IPS-11a (cell line): ENCODE data around the gene CBFA2T2.
A peak's percentile ranks its signal among the peaks of the same experiment; 100 is the strongest.
"Not testable (repeated sequence)": the region's sequence is repeated elsewhere in the genome, so short reads cannot be mapped to it uniquely, and the experiment has no call there.

ENCODE experiments used
- H3K4me3 ChIP-seq: one replicate; pipeline ENCODE4 v1.5.1; 2013; ENCODE audit warnings: low read depth, low read length, control low read depth

CBFA2T2 gene

DNA sequence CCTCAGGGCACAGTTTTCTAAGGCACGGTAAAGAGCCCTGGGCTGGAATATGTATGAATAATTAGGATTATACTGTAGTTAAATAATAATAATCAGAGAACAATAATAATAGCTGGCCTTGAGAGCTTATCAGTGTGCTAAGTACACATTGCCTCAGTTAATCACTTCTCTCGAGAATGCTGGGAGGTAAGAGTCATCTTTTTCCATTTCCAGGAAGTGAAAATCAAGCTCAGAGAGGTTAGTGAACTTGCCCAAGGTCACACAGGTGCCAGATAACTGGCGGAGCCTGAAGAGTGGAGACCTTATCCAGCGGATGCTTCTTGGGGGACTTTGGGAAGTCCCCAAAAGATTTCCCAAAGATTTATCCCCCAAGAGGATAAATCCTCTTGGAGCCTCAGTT lies 19.4 kb upstream of the CBFA2T2 start:
- H3K4me3 ChIP-seq = no peak overlapping the region

DNA sequence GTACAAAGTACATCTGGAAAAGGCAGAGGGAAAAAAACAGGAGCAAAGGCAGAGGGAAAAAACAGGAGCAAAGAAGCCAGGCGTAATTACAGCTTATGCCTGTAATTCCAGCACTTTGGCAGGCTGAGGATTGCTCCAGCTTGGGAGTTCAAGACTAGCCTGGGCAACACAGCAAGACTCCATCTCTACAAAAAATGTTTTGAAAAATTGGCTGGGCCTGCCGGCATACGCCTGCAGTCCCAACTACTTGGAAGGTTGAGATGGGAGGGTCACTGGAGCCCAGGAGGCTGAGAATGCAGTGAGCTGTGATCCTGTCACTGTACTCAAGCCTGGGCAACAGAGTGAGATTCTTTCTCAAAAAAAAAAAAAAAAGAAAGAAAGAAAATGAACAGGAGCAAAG lies 19.0 kb upstream of the CBFA2T2 start:
- no peak overlapping the region for H3K4me3 ChIP-seq

DNA sequence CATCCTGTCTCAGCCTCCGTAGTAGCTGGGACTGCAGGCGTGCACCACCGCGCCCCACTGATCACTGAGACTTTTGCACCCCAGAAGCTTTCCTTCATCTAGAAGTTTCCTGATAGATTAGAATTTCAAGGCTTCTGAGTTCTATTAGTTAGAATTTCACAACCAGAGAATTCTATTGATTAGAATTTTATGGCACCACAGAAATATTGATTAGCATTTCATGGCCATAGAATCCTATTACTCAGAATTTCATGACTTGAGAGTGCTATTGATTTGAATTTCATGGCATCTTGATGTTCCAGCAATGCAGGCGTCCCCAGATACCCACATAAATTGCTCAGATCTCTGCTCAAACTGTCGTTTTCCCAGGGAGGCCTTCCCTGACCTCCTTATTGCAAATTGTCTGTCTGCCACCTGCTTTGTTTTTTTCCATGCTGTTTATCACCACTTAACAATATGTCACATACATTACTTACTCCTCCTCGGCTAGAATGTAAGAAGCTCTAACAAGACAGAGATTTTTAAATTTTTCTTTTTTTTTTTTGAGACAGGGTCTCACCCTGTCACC lies 16.9 kb upstream of the CBFA2T2 start:
- H3K4me3 ChIP-seq = no peak overlapping the region

DNA sequence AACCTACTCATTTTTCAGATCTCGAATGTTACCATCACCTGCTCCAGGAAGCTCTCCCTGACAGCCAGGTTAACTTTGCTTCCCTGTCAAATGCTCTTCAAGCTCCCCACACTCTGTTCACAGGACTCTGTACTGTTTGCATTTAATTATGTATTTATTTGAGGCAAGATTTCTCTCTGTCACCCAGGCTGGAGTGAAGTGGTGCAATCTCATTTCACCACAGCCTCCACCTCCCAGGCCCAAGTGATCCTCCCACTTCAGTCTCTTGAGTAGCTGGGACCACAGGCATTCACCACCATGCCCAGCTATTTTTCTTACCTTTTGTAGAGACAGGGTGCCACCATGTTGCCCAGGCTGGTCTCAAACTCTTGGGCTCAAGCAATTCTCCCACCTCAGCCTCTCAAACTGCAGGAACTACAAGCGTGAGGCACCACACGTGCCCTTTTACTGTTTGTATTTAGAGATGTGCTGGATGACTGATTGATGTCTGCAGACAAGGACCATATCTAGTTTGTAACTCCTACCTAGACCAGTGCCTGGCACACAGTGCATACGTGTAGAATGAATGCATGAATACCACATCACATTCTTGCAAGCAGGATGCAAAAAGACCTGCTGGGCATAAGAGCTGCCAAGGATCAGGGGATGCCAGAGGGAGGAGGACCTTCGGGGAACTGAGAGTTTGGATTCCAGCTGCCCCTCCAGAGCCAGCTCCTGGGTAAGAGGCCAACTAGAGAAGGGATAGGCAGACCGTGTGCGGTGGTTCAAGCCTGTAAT lies 15.6 kb upstream of the CBFA2T2 start:
- no peak overlapping the region for H3K4me3 ChIP-seq

DNA sequence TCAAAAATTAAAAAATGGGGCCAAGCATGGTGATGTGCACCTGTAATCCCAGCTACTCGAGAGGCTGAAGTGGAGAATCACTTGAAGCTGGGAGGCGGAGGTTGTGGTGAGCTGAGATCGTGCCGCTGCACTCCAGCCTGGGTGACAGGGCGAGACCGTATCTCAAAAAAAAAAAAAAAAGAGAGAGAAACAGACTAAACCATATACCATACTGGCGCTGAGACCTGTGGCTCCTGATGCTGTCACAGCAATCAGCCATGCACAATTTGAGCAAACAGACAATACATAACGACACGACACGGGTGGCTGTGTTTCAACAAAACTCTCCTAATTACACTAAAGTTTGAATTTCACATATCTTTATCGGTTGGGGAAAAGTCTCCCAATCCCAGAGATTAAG lies 14.9 kb upstream of the CBFA2T2 start:
- H3K4me3 ChIP-seq = no peak overlapping the region

DNA sequence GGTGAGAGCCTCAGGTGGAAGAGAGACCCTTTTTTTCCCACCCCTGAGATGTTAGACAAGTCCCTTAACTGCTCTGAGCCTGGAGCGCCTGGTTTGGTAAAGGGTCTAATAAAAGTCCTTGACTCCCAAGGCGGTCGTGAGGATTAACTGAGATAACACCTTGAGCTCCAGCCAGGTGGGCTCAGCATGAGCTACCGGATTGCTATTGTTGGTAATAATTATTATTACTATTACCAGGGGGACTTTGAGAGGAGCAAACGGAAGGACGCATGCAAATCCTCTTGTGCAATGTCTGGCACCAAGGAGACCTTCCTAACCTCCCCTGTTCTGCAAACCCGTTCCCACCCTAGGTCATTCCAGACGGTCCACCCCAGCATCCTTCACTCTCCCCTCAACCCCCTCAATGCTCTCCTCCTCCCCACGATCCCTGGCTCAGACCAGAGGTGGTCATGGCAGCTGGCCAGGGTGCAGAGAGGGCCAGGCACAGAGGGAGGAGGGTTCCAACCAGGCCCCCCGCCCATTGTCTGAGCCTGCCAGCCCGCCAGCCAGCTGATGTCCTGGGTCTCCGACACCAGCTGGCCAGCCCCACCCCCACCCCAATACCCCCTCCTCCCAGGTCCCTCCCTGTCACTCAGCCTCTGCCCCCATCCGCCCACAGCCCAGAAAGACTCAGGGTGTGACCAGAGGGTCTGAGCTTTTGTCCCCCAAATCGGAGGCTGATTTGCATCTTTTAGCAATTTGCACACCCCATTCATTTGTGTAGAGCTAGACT lies 14.3 kb upstream of the CBFA2T2 start:
- no peak overlapping the region for H3K4me3 ChIP-seq

DNA sequence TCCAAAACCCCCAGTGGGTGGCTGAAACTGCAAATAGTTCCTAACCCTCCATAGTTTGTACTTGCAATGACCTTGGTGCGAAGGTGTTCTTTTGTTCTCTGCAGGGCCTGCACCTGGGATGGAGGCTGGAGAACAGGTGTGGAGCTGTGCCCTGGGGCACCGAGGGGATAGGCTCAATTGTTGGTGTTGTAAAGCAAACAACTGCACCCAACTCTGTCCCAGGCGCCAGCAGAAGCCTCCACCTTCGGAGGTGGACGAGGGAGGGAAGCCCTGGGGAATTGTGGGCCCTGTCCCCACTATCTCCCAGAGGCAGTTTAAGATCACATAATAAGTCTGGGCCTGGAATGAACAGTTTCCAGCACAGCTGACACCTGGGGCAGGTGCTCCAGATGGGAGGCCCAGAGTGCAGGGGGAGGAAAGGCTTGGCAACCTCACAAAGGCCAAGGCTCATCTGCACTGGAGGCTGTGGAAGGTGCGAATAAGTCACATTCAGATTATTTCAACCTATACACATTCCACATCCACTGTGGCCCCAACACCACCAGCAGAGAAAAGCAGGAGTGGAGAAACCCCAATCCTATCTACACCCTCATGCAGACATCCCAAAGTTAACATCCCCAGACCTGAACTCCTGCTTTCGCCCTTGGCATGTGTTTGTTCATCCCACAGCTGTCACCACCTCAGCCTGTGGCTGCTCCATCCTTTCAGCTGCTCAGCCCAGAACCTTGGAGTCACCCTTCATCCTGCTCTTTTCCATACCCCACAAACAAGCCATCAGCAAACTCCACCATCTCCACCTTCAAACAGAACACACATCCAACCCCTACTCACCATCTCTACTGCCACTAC lies 12.3 kb upstream of the CBFA2T2 start:
- no peak overlapping the region for H3K4me3 ChIP-seq

DNA sequence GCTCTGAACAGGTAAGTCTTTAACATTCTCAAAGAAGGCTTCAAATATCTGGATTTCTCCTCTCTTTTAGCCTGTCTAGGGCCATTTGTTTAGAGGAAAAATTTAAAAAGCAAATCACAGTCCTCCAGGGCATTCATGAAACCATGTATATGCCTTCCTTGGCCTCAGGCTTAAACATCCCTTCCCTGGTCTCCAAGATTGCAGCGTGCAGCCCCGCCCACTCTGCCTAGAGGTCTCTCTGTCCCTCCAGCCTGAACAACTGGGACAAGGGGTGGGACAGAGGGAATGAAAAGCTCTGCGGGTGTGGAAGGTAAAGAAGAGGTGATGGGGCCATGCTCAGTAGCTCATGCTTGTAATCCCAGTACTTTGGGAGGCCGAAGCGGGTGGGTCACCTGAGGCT lies 9.8 kb upstream of the CBFA2T2 start:
- H3K4me3 ChIP-seq = no peak overlapping the region

DNA sequence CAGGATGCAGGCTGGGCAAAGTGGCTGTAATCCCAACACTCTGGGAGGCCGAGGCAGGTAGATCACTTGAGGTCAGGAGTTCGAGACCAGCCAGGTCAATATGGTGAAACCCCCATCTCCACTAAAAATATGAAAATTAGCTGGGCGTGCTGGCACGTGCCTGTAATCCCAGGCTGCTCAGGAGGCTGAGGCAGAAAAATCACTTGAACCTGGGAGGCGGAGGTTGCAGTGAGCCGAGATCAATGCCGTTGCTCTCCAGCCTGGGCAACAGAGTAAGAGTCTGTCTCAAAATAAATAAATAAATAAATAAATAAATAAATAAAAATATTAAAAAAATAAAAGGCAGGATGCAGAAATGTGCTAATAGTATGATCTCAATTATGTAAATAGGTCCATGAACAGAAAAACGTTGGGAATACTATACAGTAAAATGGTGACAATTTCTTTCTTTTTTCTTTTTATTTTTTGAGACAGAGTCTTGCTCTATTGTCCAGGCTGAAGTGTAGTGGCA lies 8.4 kb upstream of the CBFA2T2 start:
- no peak overlapping the region for H3K4me3 ChIP-seq

DNA sequence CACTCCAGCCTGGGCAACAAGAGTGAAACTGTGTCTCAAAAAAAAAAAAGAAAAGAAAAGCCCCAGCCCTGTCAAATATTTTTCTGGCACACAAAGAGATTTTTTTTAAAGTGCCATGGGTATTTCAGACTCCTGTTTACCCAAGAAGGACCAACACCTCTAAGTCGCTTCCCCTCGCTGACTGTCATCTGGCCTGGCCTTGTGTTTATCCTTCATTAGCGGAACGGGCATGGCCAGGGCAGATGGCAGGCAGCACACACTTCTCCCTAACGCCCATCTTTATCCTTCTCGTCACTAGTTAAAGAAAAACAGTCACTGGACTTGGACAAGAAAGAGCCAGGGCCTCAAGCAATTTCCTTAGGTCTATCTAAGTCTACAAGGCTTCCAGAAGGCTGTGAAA lies 7.3 kb upstream of the CBFA2T2 start:
- no peak overlapping the region for H3K4me3 ChIP-seq

DNA sequence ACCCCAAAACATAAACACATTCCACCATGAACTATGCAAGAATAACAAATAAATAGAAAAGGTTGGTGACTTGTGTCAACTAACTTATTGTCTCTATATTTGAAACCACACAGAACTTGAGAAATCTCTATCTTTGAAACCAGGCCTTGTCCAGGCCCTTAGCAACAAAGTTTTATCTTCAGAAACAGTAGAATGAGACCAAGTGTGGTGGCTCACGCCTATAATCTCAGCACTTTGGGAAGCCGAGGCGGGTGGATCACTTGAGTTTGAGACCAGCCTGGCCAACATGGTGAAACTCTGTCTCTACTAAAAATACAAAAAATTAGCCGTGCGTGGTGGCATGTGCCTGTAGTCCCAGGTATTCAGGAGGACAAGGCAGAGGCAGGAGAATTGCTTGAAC lies 6.7 kb upstream of the CBFA2T2 start:
- H3K4me3 ChIP-seq = not testable (repeated sequence)

DNA sequence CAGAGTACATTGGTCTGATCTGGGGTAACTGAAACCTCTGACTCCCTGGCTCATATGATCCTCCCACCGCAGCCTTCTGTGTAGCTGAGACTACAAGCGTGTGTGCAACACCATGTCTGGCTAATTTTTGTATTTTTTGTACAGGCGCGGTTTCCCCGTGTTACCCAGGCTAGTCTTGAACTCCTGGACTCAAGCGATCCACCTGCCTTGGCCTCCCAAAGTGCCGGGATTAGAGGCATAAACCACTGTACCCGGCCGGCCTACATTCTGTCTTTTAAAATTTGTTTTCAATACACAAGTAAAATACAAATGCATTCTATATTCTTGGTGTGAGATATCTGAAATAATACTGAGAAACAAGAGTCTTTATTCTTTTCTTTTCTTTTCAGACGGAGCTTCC lies 1.7 kb upstream of the CBFA2T2 start:
- H3K4me3 ChIP-seq = no peak overlapping the region

DNA sequence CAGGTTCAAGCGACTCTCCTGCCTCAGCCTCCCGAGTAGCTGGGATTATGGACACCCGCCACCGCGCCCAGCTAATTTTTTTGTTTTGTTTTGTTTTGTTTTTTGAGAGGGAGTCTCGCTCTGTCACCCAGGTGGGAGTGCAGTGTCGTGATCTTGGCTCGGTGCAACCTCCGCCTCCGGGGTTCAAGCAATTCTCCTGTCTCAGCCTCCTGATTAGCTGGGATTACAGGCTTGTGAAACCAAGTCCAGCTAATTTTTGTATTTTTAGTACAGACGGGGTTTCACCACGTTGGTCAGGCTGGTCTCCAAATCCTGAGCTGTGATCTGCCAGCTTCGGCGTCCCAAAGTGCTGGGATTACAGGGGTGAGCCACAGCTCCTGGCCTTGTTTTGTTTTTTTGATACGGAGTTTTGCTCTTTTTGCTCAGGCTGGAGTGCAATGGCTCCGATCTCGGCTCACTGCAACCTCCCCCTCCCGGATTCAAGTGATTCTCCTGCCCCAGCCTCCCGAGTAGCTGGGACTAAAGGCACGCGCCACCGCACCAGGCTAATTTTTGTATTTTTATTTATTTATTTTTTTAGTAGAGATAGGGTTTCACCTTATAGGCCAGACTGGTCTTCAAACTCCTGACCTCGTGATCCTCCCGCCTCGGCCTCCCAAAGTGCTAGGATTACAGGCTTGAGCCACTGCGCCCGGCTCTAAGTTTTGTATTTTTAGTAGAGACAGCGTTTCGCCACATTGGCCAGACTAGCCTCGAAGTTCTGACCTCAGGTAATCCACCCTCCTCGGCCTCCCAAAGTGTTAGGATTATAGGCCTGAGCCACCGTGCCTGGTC lies 1.0 kb upstream of the CBFA2T2 start:
- not testable (repeated sequence) for H3K4me3 ChIP-seq

DNA sequence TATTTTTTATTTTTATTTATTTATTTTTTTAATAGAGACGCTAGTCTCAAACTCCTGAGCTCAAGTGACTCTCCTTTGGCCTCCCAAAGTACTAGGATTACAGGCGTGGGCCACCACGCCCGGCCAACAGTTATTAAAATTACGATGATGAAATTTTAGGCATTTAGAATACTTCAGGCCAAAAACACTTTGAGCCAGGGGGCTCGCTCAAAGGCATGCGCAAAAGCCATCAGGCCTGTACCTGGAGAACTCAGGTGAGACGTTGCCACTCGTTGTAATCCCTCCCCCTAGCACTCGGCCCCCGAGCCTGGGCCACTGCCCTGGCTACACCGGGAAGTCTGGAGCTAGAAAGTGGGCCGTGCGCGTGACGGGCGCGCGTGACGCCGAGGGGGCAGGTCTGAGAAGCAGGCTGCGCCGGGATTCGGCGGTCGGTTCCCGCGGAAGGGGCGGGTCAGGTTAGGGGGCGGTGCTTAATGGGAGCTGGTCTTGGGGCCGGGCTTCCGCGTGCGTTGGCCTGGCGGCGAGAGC lies 337 bp upstream of the CBFA2T2 start:
- H3K4me3 ChIP-seq = peak overlapping the region; percentile 43

DNA sequence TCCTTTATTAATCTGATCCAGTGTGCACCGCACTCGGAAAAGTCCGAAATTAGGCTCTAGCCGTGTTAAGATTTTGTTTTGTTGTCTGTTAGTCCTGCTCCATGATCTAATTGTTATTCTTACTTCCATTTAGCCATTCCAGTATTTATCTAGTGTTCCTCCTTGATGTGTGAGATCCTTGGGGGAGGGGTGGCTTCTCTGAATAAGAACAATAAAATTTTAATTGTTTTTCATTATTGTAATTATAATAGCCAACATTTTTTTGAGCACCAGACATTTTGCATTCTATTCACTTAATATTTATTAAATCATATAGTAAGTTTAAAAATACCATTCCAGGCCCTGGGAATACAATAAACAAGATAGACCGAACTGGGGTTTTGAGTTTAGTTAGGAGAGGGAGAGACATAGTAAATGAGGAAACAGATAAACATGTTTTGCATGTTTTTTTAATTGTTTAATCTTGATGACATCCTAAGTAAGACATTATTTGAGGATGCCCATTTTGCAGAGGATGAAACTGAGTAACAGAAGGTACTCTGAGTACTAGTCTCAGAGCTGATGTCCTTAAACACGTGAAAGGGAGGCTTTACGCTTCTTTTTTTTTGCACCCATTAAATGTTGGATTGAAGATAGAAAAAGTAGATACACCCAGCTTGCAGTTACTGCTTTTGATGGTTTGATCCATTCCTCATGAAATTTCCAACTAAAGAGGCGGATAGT lies 1.2 kb downstream of the CBFA2T2 start:
- peak overlapping the region; percentile 77 for H3K4me3 ChIP-seq

DNA sequence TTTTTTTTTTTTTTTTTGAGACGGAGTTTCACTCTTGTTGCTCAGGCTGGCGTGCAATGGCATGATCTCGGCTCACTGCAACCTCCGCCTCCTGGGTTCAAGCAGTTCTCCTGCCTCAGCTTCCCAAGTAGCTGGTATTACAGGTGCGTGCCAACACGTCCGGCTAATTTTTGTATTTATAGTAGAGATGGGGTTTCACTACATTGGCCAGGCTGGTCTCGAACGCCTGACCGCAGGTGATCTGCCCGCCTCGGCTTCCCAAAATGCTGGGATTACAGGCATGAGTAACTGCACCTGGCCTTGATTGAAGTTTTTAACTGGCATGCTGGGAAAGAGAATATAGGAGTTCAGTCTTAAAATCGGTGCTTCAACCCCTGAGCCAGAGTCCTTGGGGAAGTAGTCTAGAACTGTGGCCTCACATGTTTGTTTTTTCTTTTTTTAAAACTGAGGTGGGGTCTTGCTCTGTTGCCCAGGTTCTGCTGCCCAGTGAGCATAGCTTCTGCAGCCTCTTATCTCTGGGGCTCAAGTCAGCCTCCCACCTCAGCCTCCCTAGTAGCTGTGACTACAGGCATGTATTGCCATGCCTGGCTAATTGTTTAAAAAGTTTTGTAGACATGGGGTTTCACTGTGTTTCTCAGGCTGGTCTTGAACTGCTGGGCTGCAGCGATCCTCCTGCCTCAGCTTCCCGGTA lies 3.3 kb downstream of the CBFA2T2 start:
- no peak overlapping the region for H3K4me3 ChIP-seq

DNA sequence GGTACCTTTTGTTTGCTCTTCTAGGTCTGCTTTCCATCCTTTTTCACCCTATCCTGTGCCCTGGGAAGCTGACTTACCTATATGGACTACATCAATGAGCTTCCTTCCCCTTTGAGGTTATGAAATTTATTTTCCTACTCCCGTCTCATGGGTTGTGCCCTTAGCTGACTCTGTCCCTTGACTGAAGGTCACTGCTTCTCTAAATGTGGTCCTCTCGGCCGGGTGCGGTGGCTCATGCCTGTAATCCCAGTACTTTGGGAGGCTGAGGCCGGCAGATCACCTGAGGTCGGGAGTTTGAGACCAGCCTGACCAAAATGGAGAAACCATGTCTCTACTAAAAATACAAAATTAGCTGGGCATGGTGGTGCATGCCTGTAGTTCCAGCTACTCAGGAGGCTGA lies 6.9 kb downstream of the CBFA2T2 start:
- H3K4me3 ChIP-seq = not testable (repeated sequence)

DNA sequence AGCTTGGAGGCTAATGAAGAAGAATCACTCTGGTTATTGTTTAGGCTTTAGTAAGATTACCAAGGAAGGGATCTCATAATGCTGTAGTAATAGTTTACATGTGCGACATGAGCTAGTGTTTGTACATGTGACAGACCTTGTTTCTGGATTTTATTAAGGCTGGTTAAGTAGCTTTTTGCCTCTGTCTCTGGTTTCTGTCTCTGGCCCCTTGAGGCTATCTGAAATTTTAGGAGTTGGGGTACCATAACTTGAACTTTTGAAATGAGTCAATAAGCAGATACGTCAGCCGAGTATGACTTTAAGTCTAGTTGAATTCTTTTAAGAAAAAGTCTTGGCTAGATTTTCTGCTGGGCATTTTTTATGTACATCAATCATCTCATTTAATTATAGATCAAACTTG lies 9.5 kb downstream of the CBFA2T2 start:
- H3K4me3 ChIP-seq = no peak overlapping the region

DNA sequence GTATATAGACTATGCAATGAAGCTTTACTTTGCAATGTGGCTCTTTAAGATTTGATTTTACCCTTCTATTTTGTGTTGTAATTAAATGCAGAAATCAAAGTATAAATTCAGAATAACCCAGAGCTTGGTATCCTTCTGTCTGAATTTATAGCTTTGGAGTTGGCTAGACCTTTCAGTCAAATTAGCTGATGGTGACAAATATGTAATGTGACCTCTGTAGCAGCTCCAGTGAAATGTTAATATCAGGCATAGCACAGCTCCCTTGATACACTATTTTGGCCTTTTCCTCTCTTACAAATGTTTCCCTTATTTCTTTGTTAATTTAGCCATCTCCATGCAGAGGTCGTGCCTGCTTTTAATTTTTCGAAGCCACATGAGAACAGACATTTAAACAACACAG lies 11.1 kb downstream of the CBFA2T2 start:
- no peak overlapping the region for H3K4me3 ChIP-seq
